Measurements from ENCODE around the gene DNPEP.

The DNPEP gene

DNA sequence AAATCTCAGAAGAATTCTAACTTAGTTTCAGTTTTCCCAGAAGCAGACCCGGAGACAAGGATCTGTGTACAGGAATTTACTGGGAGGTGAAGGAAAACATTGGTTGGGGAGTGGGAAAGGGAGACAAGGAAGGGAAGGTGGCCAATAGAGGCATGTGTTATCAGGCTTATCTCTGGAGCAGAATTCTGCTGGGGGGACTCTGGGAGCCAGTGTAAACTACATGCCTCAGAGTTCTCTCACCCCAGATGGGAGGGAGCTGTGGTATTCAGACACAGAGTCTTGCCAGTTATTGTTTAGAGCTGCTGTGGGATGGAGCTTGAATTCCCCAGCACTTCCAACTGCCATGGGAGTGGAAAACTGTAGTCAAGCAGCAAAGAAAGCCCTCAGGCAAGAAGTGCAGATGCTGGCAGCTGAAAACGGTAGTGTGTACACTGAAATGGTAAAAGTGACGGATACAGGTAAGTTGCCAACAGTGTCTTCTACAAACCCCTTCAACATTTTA lies 19.0 kb downstream of the DNPEP start:
- no peak overlapping the region for H3K4me3 ChIP-seq (ENCODE audit: low read depth, low read length)
- TF ChIP-seq MYC (IDR thresholded peaks at IDR 0.05; ENCODE audit: low read depth, low read length) = no peak
- TF ChIP-seq, protein P1, sequence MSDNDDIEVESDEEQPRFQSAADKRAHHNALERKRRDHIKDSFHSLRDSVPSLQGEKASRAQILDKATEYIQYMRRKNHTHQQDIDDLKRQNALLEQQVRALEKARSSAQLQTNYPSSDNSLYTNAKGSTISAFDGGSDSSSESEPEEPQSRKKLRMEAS (IDR thresholded peaks at IDR 0.05; ENCODE audit: low read depth, low read length) = no peak
- TF ChIP-seq POLR2A (IDR thresholded peaks at IDR 0.05; ENCODE audit: extremely low read depth, insufficient read length) = no peak
- TF ChIP-seq, protein P2, sequence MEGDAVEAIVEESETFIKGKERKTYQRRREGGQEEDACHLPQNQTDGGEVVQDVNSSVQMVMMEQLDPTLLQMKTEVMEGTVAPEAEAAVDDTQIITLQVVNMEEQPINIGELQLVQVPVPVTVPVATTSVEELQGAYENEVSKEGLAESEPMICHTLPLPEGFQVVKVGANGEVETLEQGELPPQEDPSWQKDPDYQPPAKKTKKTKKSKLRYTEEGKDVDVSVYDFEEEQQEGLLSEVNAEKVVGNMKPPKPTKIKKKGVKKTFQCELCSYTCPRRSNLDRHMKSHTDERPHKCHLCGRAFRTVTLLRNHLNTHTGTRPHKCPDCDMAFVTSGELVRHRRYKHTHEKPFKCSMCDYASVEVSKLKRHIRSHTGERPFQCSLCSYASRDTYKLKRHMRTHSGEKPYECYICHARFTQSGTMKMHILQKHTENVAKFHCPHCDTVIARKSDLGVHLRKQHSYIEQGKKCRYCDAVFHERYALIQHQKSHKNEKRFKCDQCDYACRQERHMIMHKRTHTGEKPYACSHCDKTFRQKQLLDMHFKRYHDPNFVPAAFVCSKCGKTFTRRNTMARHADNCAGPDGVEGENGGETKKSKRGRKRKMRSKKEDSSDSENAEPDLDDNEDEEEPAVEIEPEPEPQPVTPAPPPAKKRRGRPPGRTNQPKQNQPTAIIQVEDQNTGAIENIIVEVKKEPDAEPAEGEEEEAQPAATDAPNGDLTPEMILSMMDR (IDR thresholded peaks at IDR 0.05; ENCODE audit: low read depth, low read length) = no peak

DNA sequence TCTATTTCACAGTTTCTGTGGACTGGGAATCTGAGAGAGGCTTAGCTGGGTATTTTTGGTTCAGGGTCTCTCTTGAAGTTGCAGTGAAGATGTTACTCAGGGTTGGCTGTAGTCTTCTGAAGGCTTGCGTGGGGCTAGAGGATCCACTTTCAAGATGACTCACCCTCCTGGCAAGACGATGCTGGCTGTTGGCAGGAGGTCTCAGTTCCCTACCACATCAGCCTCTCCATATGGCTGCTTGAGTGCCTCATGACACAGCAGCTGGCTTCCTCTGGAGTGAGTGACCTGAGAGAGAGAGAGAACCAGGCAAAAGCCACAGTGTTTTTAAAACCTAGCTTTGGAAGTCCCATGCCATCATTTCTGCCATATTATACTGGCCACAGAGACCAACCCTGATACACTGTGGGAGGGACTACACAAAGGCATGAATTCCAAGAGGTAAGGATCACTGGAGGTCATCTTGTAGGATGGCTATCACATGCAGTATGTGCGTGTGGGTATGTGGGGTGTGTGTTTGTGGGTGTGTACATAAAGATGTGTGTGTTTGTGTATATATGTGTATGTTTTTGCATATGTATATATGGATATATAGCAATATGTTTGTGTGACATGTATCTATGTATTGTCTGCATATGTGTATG lies 25.1 kb downstream of the DNPEP start:
- DNase-seq (ENCODE audit: low read depth) = peak; percentile 91
- no peak overlapping the region for H3K4me3 ChIP-seq (ENCODE audit: low read depth, low read length)
- no peak for TF ChIP-seq POLR2A (IDR thresholded peaks at IDR 0.05; ENCODE audit: extremely low read depth, insufficient read length)
- TF ChIP-seq MYC (IDR thresholded peaks at IDR 0.05; ENCODE audit: low read depth, low read length) = no peak
- TF ChIP-seq, protein P2 (IDR thresholded peaks at IDR 0.05; ENCODE audit: low read depth, low read length) = no peak
- TF ChIP-seq, protein P1 (IDR thresholded peaks at IDR 0.05; ENCODE audit: low read depth, low read length) = no peak

More for the DNA sequence above, 19.0 kb downstream of the DNPEP start:
- no peak for DNase-seq (ENCODE audit: low read depth)

DNA sequence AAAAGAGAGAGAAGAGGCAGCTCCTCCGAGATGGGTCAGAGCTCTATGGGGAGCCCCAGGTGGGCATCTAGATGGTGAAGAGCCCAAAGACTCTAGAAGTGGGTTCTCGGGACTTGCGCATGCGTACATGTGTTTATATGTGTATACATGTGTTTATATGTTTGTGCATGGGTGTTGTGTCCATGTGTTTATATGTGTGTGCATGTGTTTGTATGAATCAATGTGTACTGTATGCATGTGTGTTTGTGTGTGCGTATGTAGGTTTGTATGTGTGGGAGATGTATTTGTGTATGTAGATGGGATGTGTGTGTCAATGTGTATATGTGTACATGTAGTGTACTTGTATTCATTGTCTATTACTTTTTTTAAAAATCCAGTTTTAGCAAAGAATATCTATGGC lies 25.6 kb downstream of the DNPEP start:
- no peak overlapping the region for H3K4me3 ChIP-seq (ENCODE audit: low read depth, low read length)
- TF ChIP-seq, protein P2 (IDR thresholded peaks at IDR 0.05; ENCODE audit: low read depth, low read length) = no peak
- TF ChIP-seq POLR2A (IDR thresholded peaks at IDR 0.05; ENCODE audit: extremely low read depth, insufficient read length) (no peak), MYC (IDR thresholded peaks at IDR 0.05; ENCODE audit: low read depth, low read length) (no peak)
- TF ChIP-seq, protein P1 (IDR thresholded peaks at IDR 0.05; ENCODE audit: low read depth, low read length) = peak; percentile 12; the same call in 1 of the 2 replicates
- no peak for DNase-seq (ENCODE audit: low read depth)

DNA sequence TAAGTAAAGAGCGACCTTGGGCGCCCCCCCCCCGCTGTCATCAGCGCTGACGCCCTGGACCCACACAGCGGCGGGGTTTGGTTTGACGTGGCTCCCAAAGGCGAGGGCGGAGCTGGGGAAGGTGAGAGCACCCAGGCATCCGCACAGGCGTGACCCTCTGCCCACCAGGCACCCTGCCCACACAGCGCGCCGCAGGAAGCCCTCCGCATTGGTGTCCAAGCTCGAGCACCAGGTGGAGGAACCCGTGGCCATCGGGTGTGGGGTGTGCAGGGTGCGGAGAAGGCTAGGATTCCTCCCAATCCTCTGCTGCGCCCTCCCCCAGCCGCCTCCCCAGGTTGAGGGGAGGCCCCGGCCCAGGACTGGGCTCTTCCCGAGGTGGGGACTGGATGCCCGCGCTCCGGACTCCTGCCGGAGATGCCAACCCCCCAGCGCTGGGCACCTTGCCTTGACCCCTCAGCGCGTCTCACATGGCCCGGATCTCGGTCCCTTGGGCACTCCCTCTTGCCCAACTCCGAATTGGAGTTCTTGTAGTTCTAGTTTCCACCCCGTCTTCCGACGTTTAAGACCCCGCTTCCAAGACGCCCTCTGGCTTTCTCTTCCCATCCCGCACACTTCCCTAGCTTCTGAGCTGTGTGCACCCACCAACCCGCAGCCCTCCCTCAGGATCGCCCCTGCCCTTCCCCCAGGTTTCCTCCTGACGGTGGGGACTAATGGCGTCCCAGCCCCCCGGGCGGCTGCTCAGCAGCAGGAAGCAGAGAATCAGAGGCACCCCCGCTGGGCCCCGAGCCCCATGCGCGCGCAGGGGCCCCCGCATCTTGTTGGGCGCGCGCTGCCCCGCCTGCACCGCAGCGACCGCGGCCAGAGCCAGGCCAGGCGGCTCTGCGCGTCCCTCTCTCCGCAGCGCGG lies 29.3 kb downstream of the DNPEP start:
- TF ChIP-seq, protein P2 (IDR thresholded peaks at IDR 0.05; ENCODE audit: low read depth, low read length) = no peak
- TF ChIP-seq, protein P1 (IDR thresholded peaks at IDR 0.05; ENCODE audit: low read depth, low read length) = no peak
- TF ChIP-seq MYC (IDR thresholded peaks at IDR 0.05; ENCODE audit: low read depth, low read length) (no peak), POLR2A (IDR thresholded peaks at IDR 0.05; ENCODE audit: extremely low read depth, insufficient read length) (no peak)
- peak overlapping the region; percentile 38 for H3K4me3 ChIP-seq (ENCODE audit: low read depth, low read length)
- DNase-seq (ENCODE audit: low read depth) = peak; percentile 62

DNA sequence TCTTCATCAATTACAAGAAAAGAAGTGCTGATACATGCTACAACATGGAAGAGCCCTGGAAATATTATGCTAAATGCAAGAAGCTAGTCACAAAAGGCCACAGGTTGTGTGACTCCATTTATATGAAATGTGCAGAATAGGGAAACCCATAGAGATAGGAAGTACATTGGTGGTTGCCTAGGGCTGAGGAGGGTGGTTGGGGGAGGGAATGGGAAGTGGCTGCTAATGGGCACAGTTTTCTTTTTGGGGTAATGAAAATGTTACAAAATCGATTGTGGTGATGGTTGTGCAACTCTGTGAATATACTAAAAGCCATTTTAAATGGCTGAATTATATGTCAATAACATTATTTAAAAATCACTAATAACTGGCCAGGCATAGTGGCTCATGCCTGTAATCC lies 30.9 kb downstream of the DNPEP start:
- peak; percentile 94 for DNase-seq (ENCODE audit: low read depth)

More for the DNA sequence above, 30.9 kb downstream of the DNPEP start:
- no peak overlapping the region for H3K4me3 ChIP-seq (ENCODE audit: low read depth, low read length)
- TF ChIP-seq MYC (IDR thresholded peaks at IDR 0.05; ENCODE audit: low read depth, low read length) = no peak
- TF ChIP-seq, protein P2 (IDR thresholded peaks at IDR 0.05; ENCODE audit: low read depth, low read length) = no peak
- TF ChIP-seq, protein P1 (IDR thresholded peaks at IDR 0.05; ENCODE audit: low read depth, low read length) = no peak
- no peak for TF ChIP-seq POLR2A (IDR thresholded peaks at IDR 0.05; ENCODE audit: extremely low read depth, insufficient read length)
